ENCODE results near the gene DMP1. TPM values are rescaled to one million over a fixed set of nuclear protein-coding genes. Genes with fewer than 3 reads are reported as not detected.

Gene DMP1
- total RNA-seq, 1 donor from 2014 or later: 0.13 TPM

- Mint-ChIP-seq H3K9me3 (ENCODE audit: unreplicated experiment) (no peaks in the 10 kb centered on the region), H3K4me1 (ENCODE audit: unreplicated experiment) (no peaks in the 10 kb centered on the region), H3K27me3 (ENCODE audit: unreplicated experiment) (peaks cover 3% of the 10 kb centered on the region), H3K27ac (ENCODE audit: unreplicated experiment) (no peak overlapping the region), H3K36me3 (ENCODE audit: low read depth, unreplicated experiment) (no peaks in the 10 kb centered on the region), H3K4me3 (ENCODE audit: unreplicated experiment) (no peak overlapping the region)
- no peak for TF ChIP-seq CTCF (IDR thresholded peaks at IDR 0.05; ENCODE audit: unreplicated experiment)
- no peak for DNase-seq (ENCODE audit: low spot score)
These were observed 33.8 kb upstream of the DMP1 start for GRCh38 chr4:87616268-87616667.

GRCh38 chr4:87620086-87620485 lies 30.0 kb upstream of the DMP1 start:
- no peak overlapping the region for H3K4me3 Mint-ChIP-seq (ENCODE audit: unreplicated experiment)
- no peaks in the 10 kb centered on the region for H3K4me1 Mint-ChIP-seq (ENCODE audit: unreplicated experiment)
- no peak for TF ChIP-seq CTCF (IDR thresholded peaks at IDR 0.05; ENCODE audit: unreplicated experiment)
- H3K27ac Mint-ChIP-seq (ENCODE audit: unreplicated experiment): no peak overlapping the region
- H3K9me3 Mint-ChIP-seq (ENCODE audit: unreplicated experiment): no peaks in the 10 kb centered on the region
- H3K27me3 Mint-ChIP-seq (ENCODE audit: unreplicated experiment): peaks cover 3% of the 10 kb centered on the region
- DNase-seq (ENCODE audit: low spot score): no peak
- H3K36me3 Mint-ChIP-seq (ENCODE audit: low read depth, unreplicated experiment): no peaks in the 10 kb centered on the region

GRCh38 chr4:87620491-87620890 lies 29.6 kb upstream of the DMP1 start:
- Mint-ChIP-seq H3K27ac (ENCODE audit: unreplicated experiment) (no peak overlapping the region), H3K27me3 (ENCODE audit: unreplicated experiment) (peaks cover 3% of the 10 kb centered on the region), H3K36me3 (ENCODE audit: low read depth, unreplicated experiment) (no peaks in the 10 kb centered on the region), H3K9me3 (ENCODE audit: unreplicated experiment) (no peaks in the 10 kb centered on the region), H3K4me1 (ENCODE audit: unreplicated experiment) (no peaks in the 10 kb centered on the region), H3K4me3 (ENCODE audit: unreplicated experiment) (no peak overlapping the region)
- TF ChIP-seq CTCF (IDR thresholded peaks at IDR 0.05; ENCODE audit: unreplicated experiment): no peak
- no peak for DNase-seq (ENCODE audit: low spot score)

GRCh38 chr4:87622303-87622702 lies 27.8 kb upstream of the DMP1 start:
- Mint-ChIP-seq H3K27me3 (ENCODE audit: unreplicated experiment) (no peaks in the 10 kb centered on the region), H3K36me3 (ENCODE audit: low read depth, unreplicated experiment) (no peaks in the 10 kb centered on the region), H3K4me1 (ENCODE audit: unreplicated experiment) (no peaks in the 10 kb centered on the region), H3K9me3 (ENCODE audit: unreplicated experiment) (no peaks in the 10 kb centered on the region), H3K4me3 (ENCODE audit: unreplicated experiment) (no peak overlapping the region), H3K27ac (ENCODE audit: unreplicated experiment) (no peak overlapping the region)
- TF ChIP-seq CTCF (IDR thresholded peaks at IDR 0.05; ENCODE audit: unreplicated experiment): no peak
- no peak for DNase-seq (ENCODE audit: low spot score)

- H3K9me3 Mint-ChIP-seq (ENCODE audit: unreplicated experiment): no peaks in the 10 kb centered on the region
- H3K36me3 Mint-ChIP-seq (ENCODE audit: low read depth, unreplicated experiment): no peaks in the 10 kb centered on the region
- DNase-seq (ENCODE audit: low spot score): no peak
- no peak overlapping the region for H3K4me3 Mint-ChIP-seq (ENCODE audit: unreplicated experiment)
- H3K27me3 Mint-ChIP-seq (ENCODE audit: unreplicated experiment): no peaks in the 10 kb centered on the region
- TF ChIP-seq CTCF (IDR thresholded peaks at IDR 0.05; ENCODE audit: unreplicated experiment): no peak
- no peak overlapping the region for H3K27ac Mint-ChIP-seq (ENCODE audit: unreplicated experiment)
- no peaks in the 10 kb centered on the region for H3K4me1 Mint-ChIP-seq (ENCODE audit: unreplicated experiment)
These were observed 25.4 kb upstream of the DMP1 start for GRCh38 chr4:87624698-87625097.

All from endothelial cell (in vitro differentiated cells).